Tongue (tissue), 2 donors: ENCODE results near the gene SYTL1. TPM values are rescaled to one million over a fixed set of nuclear protein-coding genes. Genes with fewer than 3 reads are reported as not detected.

ENCODE experiments used
- DNase-seq: peaks from one replicate; pipeline ENCODE4 v3.0.0-alpha.2; 2015
- total RNA-seq: library from RNA; depleted of rRNA; stranded (reverse); fragments of >200 nt; gene quantifications from one replicate; pipeline ENCODE4 v1.2.3, GENCODE V29; 2014

Gene SYTL1
- total RNA-seq, 1 donor from 2014 or later = 23.1 TPM

DNA sequence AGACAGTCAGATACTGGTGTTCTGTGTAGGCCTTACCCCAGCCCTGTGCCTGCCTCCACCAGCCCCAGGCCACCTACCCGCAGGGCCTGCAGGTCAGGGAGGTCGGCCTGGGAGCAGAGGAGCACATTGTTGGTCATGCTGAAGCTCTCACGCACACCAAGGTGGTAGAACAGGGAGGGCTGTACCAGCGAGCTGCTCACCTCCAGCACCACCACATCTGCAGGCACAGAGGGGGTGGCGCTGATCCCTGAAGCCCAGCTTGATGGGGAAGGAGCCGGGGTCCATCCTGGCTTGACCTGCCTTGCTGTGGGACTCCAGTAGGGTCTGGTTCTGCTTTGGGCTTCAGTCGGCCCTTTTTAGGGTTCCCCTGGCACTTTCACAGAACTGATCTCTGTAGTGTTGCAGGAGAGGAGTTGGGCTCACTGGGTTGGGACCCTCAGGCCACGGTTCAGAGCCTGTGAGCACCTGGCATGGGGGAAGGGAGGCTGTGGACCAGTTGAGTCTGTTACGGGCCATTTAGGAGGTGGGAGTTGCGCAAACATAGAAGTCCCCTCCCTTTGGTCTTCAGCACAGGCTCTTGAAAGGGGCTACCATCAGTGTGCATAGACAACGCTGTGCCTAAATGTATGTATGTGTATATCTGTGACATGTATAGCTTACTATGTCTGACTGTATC, 23.0 kb downstream of the SYTL1 start:
- no peak for DNase-seq

- peak; percentile 94 for DNase-seq
These were observed 23.7 kb downstream of the SYTL1 start for GRCh38 chr1:27365372-27366112.

- peak; percentile 91 for DNase-seq
These were observed 24.2 kb downstream of the SYTL1 start for GRCh38 chr1:27366113-27366410.

DNA sequence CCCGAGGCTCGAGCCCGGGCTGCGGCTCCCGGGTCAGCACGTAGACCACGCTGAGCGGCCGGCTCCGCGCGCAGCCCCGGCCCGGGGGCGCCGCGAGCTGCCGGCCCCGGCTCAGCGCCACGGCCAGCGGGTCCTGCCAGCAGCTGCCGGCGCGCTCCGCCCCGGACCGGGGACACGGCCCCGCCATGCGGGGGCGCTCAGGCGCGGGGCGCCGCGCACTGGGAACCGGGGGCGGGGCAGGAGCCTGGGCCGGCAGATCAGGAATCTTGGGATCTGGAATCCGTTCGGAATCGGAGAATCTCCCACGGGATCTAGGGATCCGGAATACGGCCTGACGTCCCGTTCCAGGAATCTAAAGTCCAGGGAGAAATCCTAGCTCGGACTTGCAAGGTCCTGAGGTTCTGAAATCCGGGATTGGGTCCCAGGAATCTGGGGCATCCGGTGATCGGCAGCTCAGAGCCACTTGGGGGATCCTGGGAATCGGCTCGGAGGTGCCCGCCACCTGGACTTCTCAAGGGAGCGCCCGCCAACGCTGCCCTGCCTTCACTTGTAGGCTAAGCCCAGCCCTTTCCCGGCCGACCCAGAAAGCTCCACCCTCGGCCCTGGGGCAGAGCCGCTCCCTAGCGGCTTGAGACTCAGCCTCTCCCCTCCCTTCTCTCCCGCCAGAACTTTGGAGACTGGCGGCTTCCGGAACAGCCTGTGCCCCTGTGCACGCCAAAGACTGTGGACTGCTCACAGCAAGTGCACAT, 24.8 kb downstream of the SYTL1 start, which contains the start of gene MAP3K6:
MAP3K6 (minus strand) TSS at position 551 of the 749 bp plus-strand sequence; CDS start at position 187, 364 bp downstream.
- peak; percentile 85 for DNase-seq

DNA sequence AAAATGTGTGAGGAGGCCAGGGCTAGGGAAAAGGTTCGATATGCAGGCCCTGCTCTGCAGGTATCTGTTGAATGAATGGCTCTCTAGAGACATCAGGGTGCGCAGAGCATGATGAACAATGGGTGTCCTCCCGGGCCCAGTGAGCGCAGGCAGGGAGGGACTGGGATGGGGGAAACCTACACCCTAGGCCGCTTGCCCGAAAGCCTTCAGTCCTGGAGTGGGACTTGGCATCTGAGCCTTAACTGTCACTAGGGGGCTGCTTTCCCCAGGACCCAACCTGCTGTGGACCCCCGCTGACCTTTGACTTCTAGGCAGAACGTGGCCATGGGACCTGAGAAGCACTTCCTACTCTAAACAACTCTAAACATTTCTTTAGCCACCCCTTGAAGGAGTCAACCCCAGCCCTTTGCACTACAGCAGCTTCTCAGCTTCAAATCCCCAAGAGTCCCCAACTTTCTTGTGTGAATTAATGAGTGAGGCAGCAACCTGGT, 25.4 kb downstream of the SYTL1 start:
- DNase-seq = no peak

- DNase-seq = no peak
These were observed 27.2 kb downstream of the SYTL1 start for GRCh38 chr1:27368869-27369582.

DNA sequence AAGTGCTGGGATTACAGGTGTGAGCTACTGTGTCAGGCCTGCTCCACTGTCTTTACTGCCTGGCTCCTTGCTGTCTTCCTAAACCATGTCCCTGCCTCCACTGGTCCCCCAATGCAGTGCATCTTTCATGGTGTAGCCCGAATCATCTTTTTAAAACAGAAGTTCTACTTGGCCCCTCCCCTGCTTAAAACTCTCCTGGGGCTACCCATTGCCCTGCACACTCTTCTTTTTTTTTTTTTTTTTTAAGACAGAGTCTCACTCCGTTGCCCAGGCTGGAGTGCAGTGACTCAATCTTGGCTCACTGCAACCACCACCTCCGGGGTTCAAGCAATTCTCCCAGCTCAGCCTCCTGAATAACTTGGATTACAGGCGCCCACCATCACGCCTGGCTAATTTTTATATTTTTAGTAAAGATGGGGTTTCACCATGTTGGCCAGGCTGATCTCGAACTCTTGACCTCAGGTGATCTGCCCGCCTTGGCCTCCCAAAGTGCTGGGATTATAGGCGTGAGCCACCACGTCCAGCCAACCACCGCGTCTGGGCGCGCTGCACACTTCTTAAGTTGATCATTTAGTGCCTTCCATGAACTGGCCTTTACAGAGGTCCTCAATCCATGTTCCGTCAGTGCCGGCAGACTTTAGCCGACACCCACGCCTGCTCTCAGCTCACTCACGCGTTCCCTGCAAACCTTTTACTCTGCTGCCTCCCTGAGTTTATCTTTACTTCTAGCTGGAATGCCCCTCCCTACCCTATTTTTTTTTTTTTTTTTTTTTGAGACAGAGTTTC, 30.4 kb downstream of the SYTL1 start:
- no peak for DNase-seq

GRCh38 chr1:27372808-27373690, 31.2 kb downstream of the SYTL1 start:
- DNase-seq = no peak

GRCh38 chr1:27374362-27375086, 32.7 kb downstream of the SYTL1 start, which contains the start of gene FCN3:
TSS of gene FCN3 (minus strand) at chr1:27374824. CDS start at chr1:27374818, 6 bp downstream.
- DNase-seq = no peak

- DNase-seq = no peak
These were observed 36.1 kb downstream of the SYTL1 start for GRCh38 chr1:27377760-27378495.

DNA sequence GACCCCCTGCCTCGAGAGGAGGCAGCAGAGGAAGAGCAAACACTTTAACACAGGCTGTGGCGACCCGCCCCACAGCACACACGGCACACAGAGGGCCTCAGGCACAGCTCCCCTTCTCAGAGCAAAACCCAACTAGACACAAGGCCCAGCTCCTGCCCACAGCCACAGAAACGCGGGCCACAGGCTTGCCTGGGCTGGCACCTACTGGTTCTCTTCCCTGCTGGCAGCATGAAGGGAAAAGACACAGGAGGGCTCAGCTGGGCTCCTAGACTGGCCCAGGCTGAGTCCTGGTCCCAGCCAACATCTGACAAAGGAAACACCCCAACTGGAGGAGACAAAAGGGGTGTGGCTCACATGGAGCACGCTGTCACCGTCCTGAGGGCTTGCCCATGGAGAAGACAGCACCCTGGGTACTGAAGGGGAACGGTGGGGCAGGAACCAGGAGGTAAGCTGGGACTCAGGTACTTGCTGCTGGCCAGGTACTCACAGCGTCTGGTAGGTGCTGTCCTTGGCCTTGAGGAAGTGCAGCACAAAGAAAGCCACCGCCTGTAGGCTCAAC, 37.8 kb downstream of the SYTL1 start:
- DNase-seq = no peak

DNA sequence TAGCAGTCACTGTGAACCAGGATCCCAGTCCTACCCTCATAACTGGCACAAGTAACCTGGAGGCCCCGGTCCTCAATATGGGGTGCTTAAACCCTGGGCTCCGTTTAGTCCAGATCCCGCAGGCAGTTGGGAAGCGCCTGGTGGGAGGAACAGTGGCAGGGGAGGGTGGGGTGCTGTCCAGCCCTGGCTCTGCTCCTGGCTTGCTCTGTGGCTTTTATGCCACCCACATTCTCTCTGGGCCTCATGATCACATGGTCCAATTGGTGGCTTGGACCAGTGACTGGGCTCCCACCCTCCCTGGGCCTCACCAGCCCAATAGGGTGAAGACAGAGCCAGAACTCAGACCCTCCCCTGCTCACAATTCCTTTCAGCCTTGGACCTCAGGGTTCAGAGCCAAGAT, 38.4 kb downstream of the SYTL1 start:
- DNase-seq = no peak

- no peak for DNase-seq
These were observed 39.2 kb downstream of the SYTL1 start for GRCh38 chr1:27380766-27381733.

GRCh38 chr1:27381969-27382762, 40.3 kb downstream of the SYTL1 start:
- no peak for DNase-seq

GRCh38 chr1:27383039-27383605, 41.3 kb downstream of the SYTL1 start, which contains the start of gene CD164L2:
TSS of gene CD164L2 (minus strand) at chr1:27383333. CDS start at chr1:27383239, 94 bp downstream.
- DNase-seq = peak; percentile 34

GRCh38 chr1:27383661-27384060, 41.8 kb downstream of the SYTL1 start:
- DNase-seq = no peak
